Thyroid gland (tissue), 4 donors: Measurements from ENCODE around the gene SRD5A2. TPM values are rescaled to one million over a fixed set of nuclear protein-coding genes. Genes with fewer than 3 reads are reported as not detected.

Source experiments
- DNase-seq, 2 donors: peaks; one replicate each; pipeline ENCODE4 v3.0.0-alpha.2; 2019
- H3K27ac ChIP-seq, 3 donors: fragments of 200-600 bp; sonication (generic); 1 replicate in 2 of 3; 2 replicates in 1 of 3; pipeline ENCODE4 v1.5.1; 2016 to 2019; ENCODE audit warnings: mild to moderate bottlenecking in 1 of 3, moderate library complexity in 1 of 3
- H3K27me3 ChIP-seq: fragments of 200-600 bp; sonication (generic); one replicate; pipeline ENCODE4 v1.5.1; 2019
- H3K36me3 ChIP-seq, 2 donors: fragments of 200-600 bp; sonication (generic); one replicate each; pipeline ENCODE4 v1.5.1; 2016 to 2019
- H3K4me1 ChIP-seq, 2 donors: fragments of 200-600 bp; sonication (generic); one replicate each; pipeline ENCODE4 v1.5.1; 2017 to 2019
- H3K4me3 ChIP-seq, 3 donors: fragments of 200-600 bp; sonication (generic); replicated peaks in 1 of 3; 1 replicate in 2 of 3; 2 replicates in 1 of 3; pipeline ENCODE4 v1.5.1; 2016; ENCODE audit warnings: mild to moderate bottlenecking in 1 of 3
- H3K9me3 ChIP-seq: fragments of 200-600 bp; sonication (generic); one replicate; pipeline ENCODE4 v1.5.1; 2017
- CTCF ChIP-seq, 6 experiments: fragments of 200-600 bp in 3 of 6; fragments of 450-650 bp in 3 of 6; sonication (generic) in 3 of 6; IDR thresholded peaks; one replicate each; pipeline ENCODE4 v1.5.1; 2016 to 2019; ENCODE audit warnings: antibody characterized with exemption in 6 of 6, mild to moderate bottlenecking in 2 of 6, inconsistent platforms in 1 of 6, moderate library complexity in 1 of 6
- POLR2A ChIP-seq, 2 donors: fragments of 450-650 bp; IDR thresholded peaks; one replicate each; pipeline ENCODE4 v1.6.1; 2017; ENCODE audit warnings: antibody characterized with exemption in 2 of 2, mild to moderate bottlenecking in 2 of 2, moderate library complexity in 1 of 2
- WGBS, 2 donors: methylation state at CpG; one replicate each; pipeline ENCODE4 v1.1.5; 2017; 5-methylcytosine and 5-hydroxymethylcytosine counted together
- intact Hi-C: fragments of 100-400 bp; cut with DNase I; formaldehyde crosslinking; loops from one replicate; pipeline ENCODE4 v1.15.1; 2023
- total RNA-seq, 4 donors: library from RNA; depleted of rRNA; stranded (reverse); fragments of >200 nt; gene quantifications; one replicate each; pipeline ENCODE4 v1.2.3, GENCODE V29; 2016

Gene SRD5A2
- total RNA-seq, 4 donors from 2014 or later = 0.13 TPM; not detected in 3

GRCh38 chr2:31517442-31518203 is 63.1 kb downstream of the SRD5A2 start:
- DNase-seq = no peak
- H3K36me3 ChIP-seq = no peaks in the 10 kb centered on the region
- 84 to 86% methylated on average over 7 of the region's 7 CpGs for WGBS, 2 donors

GRCh38 chr2:31515586-31515985 is 65.2 kb downstream of the SRD5A2 start:
- Histone ChIP-seq H3K4me3 (no peak overlapping the region), H3K36me3 (no peaks in the 10 kb centered on the region), H3K27me3 (no peaks in the 10 kb centered on the region), H3K4me1 (no peaks in the 10 kb centered on the region), H3K27ac (no peak overlapping the region), H3K9me3 (no peaks in the 10 kb centered on the region)
- TF ChIP-seq POLR2A (IDR thresholded peaks at IDR 0.05) (no peak), CTCF (IDR thresholded peaks at IDR 0.05) (no peak)
- WGBS, 2 donors = 84 to 89% methylated on average over 5 of the region's 5 CpGs
- no peak for DNase-seq
- intact Hi-C loops = no loop called here

More at GRCh38 chr2:31517442-31518203, 63.1 kb downstream of the SRD5A2 start:
- intact Hi-C loops = no loop called here
- Histone ChIP-seq H3K4me3 (no peak overlapping the region), H3K9me3 (no peaks in the 10 kb centered on the region), H3K4me1 (no peaks in the 10 kb centered on the region), H3K27ac (no peak overlapping the region), H3K27me3 (no peaks in the 10 kb centered on the region)
- TF ChIP-seq POLR2A (IDR thresholded peaks at IDR 0.05) = no peak
- no peak for TF ChIP-seq CTCF (IDR thresholded peaks at IDR 0.05)

GRCh38 chr2:31513553-31513952 is 67.2 kb downstream of the SRD5A2 start:
- Histone ChIP-seq H3K36me3 (no peaks in the 10 kb centered on the region), H3K27ac (no peak overlapping the region), H3K4me3 (no peak overlapping the region), H3K27me3 (no peaks in the 10 kb centered on the region), H3K4me1 (no peaks in the 10 kb centered on the region), H3K9me3 (no peaks in the 10 kb centered on the region)
- intact Hi-C loops = no loop called here
- no peak for DNase-seq
- WGBS, 2 donors = 87 to 91% methylated on average over 3 of the region's 3 CpGs
- TF ChIP-seq POLR2A (IDR thresholded peaks at IDR 0.05) = no peak
- no peak for TF ChIP-seq CTCF (IDR thresholded peaks at IDR 0.05)

GRCh38 chr2:31511376-31511775 is 69.4 kb downstream of the SRD5A2 start:
- Histone ChIP-seq H3K27me3 (no peaks in the 10 kb centered on the region), H3K36me3 (no peaks in the 10 kb centered on the region), H3K4me3 (no peak overlapping the region), H3K27ac (no peak overlapping the region), H3K9me3 (no peaks in the 10 kb centered on the region), H3K4me1 (no peaks in the 10 kb centered on the region)
- DNase-seq = no peak
- TF ChIP-seq POLR2A (IDR thresholded peaks at IDR 0.05) (no peak), CTCF (IDR thresholded peaks at IDR 0.05) (no peak)
- intact Hi-C loops = no loop called here

GRCh38 chr2:31505111-31505510 is 75.6 kb downstream of the SRD5A2 start:
- DNase-seq = no peak
- H3K4me1 ChIP-seq = no peaks in the 10 kb centered on the region
- H3K9me3 ChIP-seq = no peaks in the 10 kb centered on the region
- intact Hi-C loops = no loop called here
- TF ChIP-seq POLR2A (IDR thresholded peaks at IDR 0.05) (no peak), CTCF (IDR thresholded peaks at IDR 0.05) (no peak)
- no peak overlapping the region for H3K27ac ChIP-seq
- WGBS, 2 donors = 66 to 72% methylated on average over 2 of the region's 2 CpGs
- no peak overlapping the region for H3K4me3 ChIP-seq
- H3K27me3 ChIP-seq = no peaks in the 10 kb centered on the region
- H3K36me3 ChIP-seq = no peaks in the 10 kb centered on the region
